Keratinocyte (primary cell): ENCODE results near the gene LRRFIP2. TPM values are rescaled to one million over a fixed set of nuclear protein-coding genes. Genes with fewer than 3 reads are reported as not detected.

Source experiments
- DNase-seq: peaks from one replicate; pipeline ENCODE4 v3.0.0-alpha.2; 2011; ENCODE audit warnings: low read depth, missing footprints, low spot score
- FAIRE-seq: peaks from 2 replicates; lab custom pipeline; 2011; peaks lifted over from hg19 to GRCh38; lab: Jason Lieb, UNC
- H2AFZ ChIP-seq: 2 replicates; pipeline ENCODE4 v1.6.0; 2012; ENCODE audit warnings: low read length, control low read depth, inconsistent platforms; ENCODE audit not compliant: control insufficient read depth
- H3K27ac ChIP-seq: 2 replicates; pipeline ENCODE4 v1.5.1; 2011; ENCODE audit warnings: low read length; ENCODE audit not compliant: control insufficient read depth, insufficient read depth
- H3K27me3 ChIP-seq: 3 replicates; pipeline ENCODE4 v1.6.0; 2011; ENCODE audit warnings: low read length; ENCODE audit not compliant: control insufficient read depth, insufficient read depth; ENCODE audit errors: extremely low read depth
- H3K36me3 ChIP-seq, 2 experiments: 2 replicates in 1 of 2; 3 replicates in 1 of 2; pipeline ENCODE4 v1.5.1; 2011; ENCODE audit warnings: low read length in 2 of 2, mild to moderate bottlenecking in 1 of 2; ENCODE audit not compliant: control insufficient read depth in 2 of 2, insufficient read depth in 2 of 2; ENCODE audit errors: extremely low read depth in 1 of 2
- H3K4me1 ChIP-seq: 3 replicates; pipeline ENCODE4 v1.5.1; 2011; ENCODE audit warnings: low read length; ENCODE audit not compliant: control insufficient read depth, insufficient read depth; ENCODE audit errors: extremely low read depth
- H3K4me2 ChIP-seq: 3 replicates; pipeline ENCODE4 v1.6.0; 2011; ENCODE audit warnings: low read depth, low read length; ENCODE audit not compliant: control insufficient read depth, insufficient read depth; ENCODE audit errors: extremely low read depth
- H3K4me3 ChIP-seq, 3 experiments: fragments of 200-600 bp in 1 of 3; sonication (generic) in 1 of 3; 2 replicates in 2 of 3; 3 replicates in 1 of 3; pipeline ENCODE4 v1.5.1; 2011 to 2016; ENCODE audit warnings: low read length in 3 of 3, mild to moderate bottlenecking in 3 of 3, control low read depth in 2 of 3, inconsistent platforms in 1 of 3, low read depth in 1 of 3, mixed read lengths in 1 of 3, mixed run types in 1 of 3, moderate library complexity in 1 of 3; ENCODE audit not compliant: control insufficient read depth in 2 of 3, insufficient read depth in 2 of 3; ENCODE audit errors: extremely low read depth in 1 of 3
- H3K79me2 ChIP-seq: 2 replicates; pipeline ENCODE4 v1.6.0; 2012; ENCODE audit warnings: low read length; ENCODE audit not compliant: control insufficient read depth, insufficient read depth
- H3K9ac ChIP-seq: 3 replicates; pipeline ENCODE4 v1.6.0; 2011; ENCODE audit warnings: low read length; ENCODE audit not compliant: control insufficient read depth, insufficient read depth; ENCODE audit errors: extremely low read depth
- H3K9me1 ChIP-seq: 3 replicates; pipeline ENCODE4 v1.6.0; 2011; ENCODE audit warnings: low read length; ENCODE audit not compliant: control insufficient read depth, insufficient read depth; ENCODE audit errors: extremely low read depth
- H3K9me3 ChIP-seq: 2 replicates; pipeline ENCODE4 v1.5.1; 2012; ENCODE audit warnings: low read depth, low read length; ENCODE audit not compliant: control insufficient read depth
- H4K20me1 ChIP-seq: 3 replicates; pipeline ENCODE4 v1.6.0; 2011; ENCODE audit warnings: low read length; ENCODE audit not compliant: control insufficient read depth, insufficient read depth; ENCODE audit errors: extremely low read depth
- EZH2 ChIP-seq: IDR thresholded peaks from one replicate; pipeline ENCODE4 v1.6.1; 2012; ENCODE audit warnings: inconsistent platforms, mild to moderate bottlenecking, low read length, moderate library complexity
- dilution Hi-C: fragments of 300-500 bp; cut with MboI; formaldehyde crosslinking; loops from one replicate; pipeline ENCODE4 v1.7.0; 2020; ENCODE audit warnings: low sequenced_read_pairs; ENCODE audit not compliant: extremely low pct_ligation_motif_present
- polyA plus RNA-seq, 5 experiments: library from polyadenylated mRNA; depleted of rRNA in 3 of 5; stranded (reverse) in 3 of 5; stranded (forward) in 1 of 5; unstranded in 1 of 5; fragments of >200 nt; gene quantifications; 1 replicate in 1 of 5; 2 replicates in 3 of 5; 3 replicates in 1 of 5; pipeline versions ENCODE4 v1.2.1 to v1.2.3, GENCODE V29; 2011 to 2012; ENCODE audit warnings: missing spikeins in 2 of 5, low read depth in 1 of 5, low replicate concordance in 1 of 5
- small RNA-seq, 3 experiments: library from RNA; depleted of rRNA; stranded (forward); fragments of <200 nt; gene quantifications; one replicate each; pipeline ENCODE3, GENCODE V24; 2012; ENCODE audit warnings: low read depth in 3 of 3, low replicate concordance in 1 of 3; ENCODE audit not compliant: insufficient read length in 3 of 3
- TF ChIP-seq, protein P1 (sequence below), 3 experiments: IDR thresholded peaks in 1 of 3; conservative IDR thresholded peaks in 1 of 3; optimal IDR thresholded peaks in 1 of 3; 2 replicates in 2 of 3; 3 replicates in 1 of 3; pipeline versions ENCODE3 to v1.5.1; 2011; ENCODE audit warnings: low read length in 3 of 3, mild to moderate bottlenecking in 3 of 3, moderate library complexity in 2 of 3, control low read depth in 1 of 3, inconsistent platforms in 1 of 3; ENCODE audit not compliant: insufficient read depth in 2 of 3; ENCODE audit errors: extremely low read depth in 1 of 3

Gene LRRFIP2
- polyA plus RNA-seq, 1 donor (not counting 4 experiments of a cell fraction or from before 2014, with no cell fraction given): 70.3 TPM

DNA sequence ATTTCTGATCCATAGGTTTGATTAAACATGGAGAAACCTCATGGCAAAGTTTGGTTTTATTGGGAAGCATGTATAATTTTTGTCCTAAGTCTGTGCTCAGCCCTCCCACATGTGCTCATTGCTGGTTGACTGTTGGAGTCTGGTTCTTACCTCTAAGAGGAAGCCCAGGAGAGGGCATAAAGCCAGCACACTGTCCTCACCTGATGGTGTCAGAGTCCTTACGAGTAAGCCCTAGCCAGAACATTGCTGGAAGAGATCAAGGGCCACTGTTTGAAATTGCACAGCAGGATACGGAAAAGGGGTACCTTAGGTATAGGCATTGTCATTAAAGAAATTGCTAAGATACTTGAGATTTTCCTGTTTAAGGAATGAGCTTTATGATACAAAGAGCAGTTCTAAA lies 159.8 kb downstream of the LRRFIP2 start:
- Histone ChIP-seq H3K79me2 (no peaks in the 10 kb centered on the region), H3K4me2 (no peak overlapping the region), H3K27ac (no peak overlapping the region), H3K9ac (no peak overlapping the region), H2AFZ (no peak overlapping the region), H4K20me1 (no peaks in the 10 kb centered on the region), H3K9me3 (no peaks in the 10 kb centered on the region), H3K4me3 (no peak overlapping the region), H3K9me1 (no peaks in the 10 kb centered on the region), H3K27me3 (no peaks in the 10 kb centered on the region), H3K4me1 (no peaks in the 10 kb centered on the region), H3K36me3 (peaks cover 8 to 16% of the 10 kb centered on the region in 2 experiments)
- TF ChIP-seq EZH2: no peak
- TF ChIP-seq, protein P1, sequence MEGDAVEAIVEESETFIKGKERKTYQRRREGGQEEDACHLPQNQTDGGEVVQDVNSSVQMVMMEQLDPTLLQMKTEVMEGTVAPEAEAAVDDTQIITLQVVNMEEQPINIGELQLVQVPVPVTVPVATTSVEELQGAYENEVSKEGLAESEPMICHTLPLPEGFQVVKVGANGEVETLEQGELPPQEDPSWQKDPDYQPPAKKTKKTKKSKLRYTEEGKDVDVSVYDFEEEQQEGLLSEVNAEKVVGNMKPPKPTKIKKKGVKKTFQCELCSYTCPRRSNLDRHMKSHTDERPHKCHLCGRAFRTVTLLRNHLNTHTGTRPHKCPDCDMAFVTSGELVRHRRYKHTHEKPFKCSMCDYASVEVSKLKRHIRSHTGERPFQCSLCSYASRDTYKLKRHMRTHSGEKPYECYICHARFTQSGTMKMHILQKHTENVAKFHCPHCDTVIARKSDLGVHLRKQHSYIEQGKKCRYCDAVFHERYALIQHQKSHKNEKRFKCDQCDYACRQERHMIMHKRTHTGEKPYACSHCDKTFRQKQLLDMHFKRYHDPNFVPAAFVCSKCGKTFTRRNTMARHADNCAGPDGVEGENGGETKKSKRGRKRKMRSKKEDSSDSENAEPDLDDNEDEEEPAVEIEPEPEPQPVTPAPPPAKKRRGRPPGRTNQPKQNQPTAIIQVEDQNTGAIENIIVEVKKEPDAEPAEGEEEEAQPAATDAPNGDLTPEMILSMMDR (optimal IDR thresholded peaks at IDR 0.05 in 1 of 3, IDR thresholded peaks at IDR 0.05 in 1 of 3, conservative IDR thresholded peaks at IDR 0.05 in 1 of 3; ENCODE audit: extremely low read depth in 1 of 3, insufficient read depth in 2 of 3, low read length in 3 of 3): no peak
- dilution Hi-C loops: no loop called here
- DNase-seq (no peak), FAIRE-seq (no peak)

Small RNAs within 50 kb of the gene (small RNA-seq; reads per million reads assigned to genes)
- gene RF00019: 0 reads per million in 3 experiments
- 0 reads per million in 3 experiments for gene RNU6-1301P

Other genes with a start within 250 kb of the LRRFIP2 start
- gene TRANK1, start 229.5 kb downstream of the LRRFIP2 start, polyA plus RNA-seq: 2.5 to 4.7 TPM (median 3.2 TPM) in 3 replicates
- 3.8 to 5.5 TPM (median 5.2 TPM) in 3 replicates for gene EPM2AIP1, start 181.5 kb downstream of the LRRFIP2 start, polyA plus RNA-seq
- 30.5 to 44.7 TPM (median 33.7 TPM) in 3 replicates for gene MLH1, start 181.1 kb downstream of the LRRFIP2 start, polyA plus RNA-seq
- 23.2 to 37.9 TPM (median 28.4 TPM) in 3 replicates for gene GOLGA4, start 68.7 kb upstream of the LRRFIP2 start, polyA plus RNA-seq